Mammary epithelial cell (primary cell): Measurements from ENCODE around the gene CLRN1.

ENCODE experiments used
- EZH2 ChIP-seq: IDR thresholded peaks from 2 replicates; pipeline ENCODE4 v1.6.1; 2012; ENCODE audit warnings: low read length, inconsistent platforms, borderline replicate concordance
- TF ChIP-seq, protein P1 (sequence below), 2 donors: IDR thresholded peaks in 1 of 2; conservative IDR thresholded peaks in 1 of 2; 2 replicates each; pipeline ENCODE4 v1.5.1; 2011 to 2012; ENCODE audit warnings: inconsistent platforms in 2 of 2, low read length in 2 of 2, mild to moderate bottlenecking in 2 of 2, control low read depth in 1 of 2, low read depth in 1 of 2; ENCODE audit not compliant: insufficient read depth in 1 of 2; ENCODE audit errors: extremely low read depth in 1 of 2

DNA sequence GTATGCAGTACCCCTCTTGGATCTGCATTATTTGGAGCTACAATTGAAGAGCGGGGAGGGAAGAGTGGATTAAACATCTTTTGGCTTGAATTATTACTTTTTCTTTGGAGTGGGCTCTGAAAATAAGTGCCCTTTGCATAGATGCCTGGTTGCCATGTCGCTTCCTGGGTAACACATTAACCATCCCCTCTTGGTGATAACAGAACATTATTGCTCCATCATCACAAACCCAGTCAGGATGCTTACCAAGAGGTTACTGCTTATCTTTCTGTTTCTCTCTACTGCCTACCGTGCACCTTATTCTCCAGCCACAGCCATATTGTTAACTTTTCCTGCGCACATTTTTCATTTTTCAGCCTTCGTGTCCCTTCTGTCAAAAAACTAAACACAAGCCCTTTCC lies 42.7 kb upstream of the CLRN1 start:
- TF ChIP-seq, protein P1, sequence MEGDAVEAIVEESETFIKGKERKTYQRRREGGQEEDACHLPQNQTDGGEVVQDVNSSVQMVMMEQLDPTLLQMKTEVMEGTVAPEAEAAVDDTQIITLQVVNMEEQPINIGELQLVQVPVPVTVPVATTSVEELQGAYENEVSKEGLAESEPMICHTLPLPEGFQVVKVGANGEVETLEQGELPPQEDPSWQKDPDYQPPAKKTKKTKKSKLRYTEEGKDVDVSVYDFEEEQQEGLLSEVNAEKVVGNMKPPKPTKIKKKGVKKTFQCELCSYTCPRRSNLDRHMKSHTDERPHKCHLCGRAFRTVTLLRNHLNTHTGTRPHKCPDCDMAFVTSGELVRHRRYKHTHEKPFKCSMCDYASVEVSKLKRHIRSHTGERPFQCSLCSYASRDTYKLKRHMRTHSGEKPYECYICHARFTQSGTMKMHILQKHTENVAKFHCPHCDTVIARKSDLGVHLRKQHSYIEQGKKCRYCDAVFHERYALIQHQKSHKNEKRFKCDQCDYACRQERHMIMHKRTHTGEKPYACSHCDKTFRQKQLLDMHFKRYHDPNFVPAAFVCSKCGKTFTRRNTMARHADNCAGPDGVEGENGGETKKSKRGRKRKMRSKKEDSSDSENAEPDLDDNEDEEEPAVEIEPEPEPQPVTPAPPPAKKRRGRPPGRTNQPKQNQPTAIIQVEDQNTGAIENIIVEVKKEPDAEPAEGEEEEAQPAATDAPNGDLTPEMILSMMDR (conservative IDR thresholded peaks at IDR 0.05 in 1 of 2, IDR thresholded peaks at IDR 0.05 in 1 of 2; ENCODE audit: extremely low read depth in 1 of 2, insufficient read depth in 1 of 2, low read depth in 1 of 2, low read length in 2 of 2), result no peak
- no peak for TF ChIP-seq EZH2
